A673 (cell line): Measurements from ENCODE around the gene ANKRD18A. TPM values are rescaled to one million over a fixed set of nuclear protein-coding genes. Genes with fewer than 3 reads are reported as not detected.

ENCODE experiments used
- BruUV-seq: library from RNA; stranded (reverse); fragments of 400-500 nt; replicated peaks from 2 replicates; lab custom pipeline; 2021; lab: Mats Ljungman, UMichigan
- CTCF ChIA-PET: fragments of 300-600 bp; sonication (Branson Sonifier 250); formaldehyde crosslinking; loops from one replicate; lab custom pipeline; 2022; ENCODE audit warnings: antibody characterized with exemption; lab: Charles Lee
- POLR2A ChIA-PET: fragments of 300-600 bp; sonication (Branson Sonifier 250); formaldehyde crosslinking; loops from one replicate; lab custom pipeline; 2022; ENCODE audit warnings: antibody characterized with exemption; ENCODE audit not compliant: low non-redundant PET; lab: Charles Lee
- DNase-seq: peaks from one replicate; pipeline ENCODE4 v3.0.0-alpha.2; 2015; ENCODE audit warnings: low spot score
- H3K27ac ChIP-seq: fragments of 200-600 bp; sonication (generic); 2 replicates; pipeline ENCODE4 v1.5.1; 2016; ENCODE audit warnings: mixed run types, low read depth, mild to moderate bottlenecking, mixed read lengths, antibody characterized with exemption, low read length; ENCODE audit not compliant: poor library complexity, severe bottlenecking
- H3K27me3 ChIP-seq: fragments of 200-600 bp; sonication (generic); replicated peaks from 2 replicates; pipeline ENCODE4 v1.6.1; 2017; ENCODE audit warnings: mixed run types, low read depth, mild to moderate bottlenecking, mixed read lengths, antibody characterized with exemption, low read length; ENCODE audit not compliant: insufficient read depth, poor library complexity
- H3K36me3 ChIP-seq: fragments of 200-600 bp; sonication (generic); 2 replicates; pipeline ENCODE4 v1.6.1; 2016; ENCODE audit warnings: mixed run types, mild to moderate bottlenecking, mixed read lengths, antibody characterized with exemption, low read length; ENCODE audit not compliant: insufficient read depth, poor library complexity, severe bottlenecking
- H3K4me1 ChIP-seq: fragments of 200-600 bp; sonication (generic); 2 replicates; pipeline ENCODE4 v1.6.1; 2017; ENCODE audit warnings: mixed run types, mild to moderate bottlenecking, mixed read lengths, antibody characterized with exemption, low read length; ENCODE audit not compliant: insufficient read depth, poor library complexity, severe bottlenecking
- H3K4me3 ChIP-seq: fragments of 200-600 bp; sonication (generic); 2 replicates; pipeline ENCODE4 v1.5.1; 2016; ENCODE audit warnings: low read depth, mixed run types, mild to moderate bottlenecking, mixed read lengths, low read length; ENCODE audit not compliant: poor library complexity, severe bottlenecking
- H3K9me3 ChIP-seq: fragments of 200-600 bp; sonication (generic); 2 replicates; pipeline ENCODE4 v1.6.1; 2016; ENCODE audit warnings: mixed run types, low read depth, mild to moderate bottlenecking, mixed read lengths, antibody characterized with exemption, low read length; ENCODE audit not compliant: poor library complexity, severe bottlenecking
- CTCF ChIP-seq: fragments of 300-800, 200-600 bp; sonication (generic); conservative IDR thresholded peaks from 2 replicates; pipeline ENCODE4 v1.5.1; 2017; ENCODE audit warnings: low read depth, mild to moderate bottlenecking, antibody characterized with exemption, low read length, moderate library complexity, mixed read lengths
- EZH2 ChIP-seq: fragments of 200-600 bp; sonication (generic); IDR thresholded peaks from 2 replicates; pipeline ENCODE4 v1.6.1; 2017; ENCODE audit warnings: borderline replicate concordance, low read depth, mild to moderate bottlenecking, mixed read lengths, antibody characterized with exemption, low read length; ENCODE audit not compliant: poor library complexity, severe bottlenecking
- intact Hi-C: fragments of 100-400 bp; cut with micrococcal nuclease; formaldehyde crosslinking; loops from one replicate; pipeline ENCODE4 v1.10.0; 2022; ENCODE audit not compliant: unreplicated experiment
- total RNA-seq: library from RNA; stranded (reverse); gene quantifications from 2 replicates; pipeline ENCODE4 v1.2.3, GENCODE V29; 2021

The ANKRD18A gene
- total RNA-seq, 1 experiment from 2014 or later = not detected

- no TSS peak for BruUV-seq
- DNase-seq = no peak
- CTCF ChIA-PET = no interaction called here
- intact Hi-C loops = no loop called here
- POLR2A ChIA-PET = no interaction called here
- no peaks in the 10 kb centered on the region for H3K36me3 ChIP-seq
- H3K27ac ChIP-seq = no peak overlapping the region
- H3K27me3 ChIP-seq = no peaks in the 10 kb centered on the region
- TF ChIP-seq EZH2 (no peak), CTCF (no peak)
- no peaks in the 10 kb centered on the region for H3K4me1 ChIP-seq
- H3K9me3 ChIP-seq = no peaks in the 10 kb centered on the region
- H3K4me3 ChIP-seq = no peak overlapping the region
These were observed 91.1 kb downstream of the ANKRD18A start for GRCh38 chr9:38529317-38529716.

GRCh38 chr9:38527503-38527902 lies 92.9 kb downstream of the ANKRD18A start:
- no peak for DNase-seq
- TF ChIP-seq CTCF (no peak), EZH2 (no peak)
- H3K36me3 ChIP-seq = no peaks in the 10 kb centered on the region
- no TSS peak for BruUV-seq
- no peaks in the 10 kb centered on the region for H3K4me1 ChIP-seq
- ChIA-PET CTCF (no interaction called here), POLR2A (no interaction called here)
- intact Hi-C loops = no loop called here
- no peak overlapping the region for H3K27ac ChIP-seq
- H3K27me3 ChIP-seq = no peaks in the 10 kb centered on the region
- H3K9me3 ChIP-seq = no peaks in the 10 kb centered on the region
- H3K4me3 ChIP-seq = no peak overlapping the region

- Histone ChIP-seq H3K4me1 (no peaks in the 10 kb centered on the region), H3K27ac (no peak overlapping the region), H3K4me3 (no peak overlapping the region), H3K27me3 (no peaks in the 10 kb centered on the region), H3K36me3 (no peaks in the 10 kb centered on the region), H3K9me3 (no peaks in the 10 kb centered on the region)
- CTCF ChIA-PET = no interaction called here
- POLR2A ChIA-PET = no interaction called here
- BruUV-seq = no TSS peak
- no peak for DNase-seq
- intact Hi-C loops = no loop called here
- TF ChIP-seq EZH2 = no peak
- no peak for TF ChIP-seq CTCF
These were observed 93.8 kb downstream of the ANKRD18A start for GRCh38 chr9:38526591-38526990.
